ENCODE measurements around the gene ROPN1.

DNA sequence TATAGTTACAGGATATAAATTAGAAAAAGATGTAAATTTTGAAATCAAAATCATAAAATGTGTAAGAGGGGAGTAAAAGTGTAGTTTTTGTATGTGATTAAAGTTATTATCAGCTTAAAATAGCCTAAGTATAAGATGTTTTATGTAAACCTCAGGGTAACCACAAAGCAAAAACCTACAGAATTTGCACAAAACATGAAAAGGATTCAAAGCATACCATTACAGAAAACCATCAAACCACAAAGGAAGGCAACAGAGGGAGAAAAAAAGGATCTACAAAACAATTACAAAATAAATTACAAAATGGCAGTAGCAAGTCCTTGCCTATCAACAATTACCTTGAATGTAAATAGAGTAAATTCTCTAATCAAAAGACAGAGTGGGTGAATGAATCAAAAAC is 71.1 kb downstream of the ROPN1 start:
- TF ChIP-seq, protein P1, sequence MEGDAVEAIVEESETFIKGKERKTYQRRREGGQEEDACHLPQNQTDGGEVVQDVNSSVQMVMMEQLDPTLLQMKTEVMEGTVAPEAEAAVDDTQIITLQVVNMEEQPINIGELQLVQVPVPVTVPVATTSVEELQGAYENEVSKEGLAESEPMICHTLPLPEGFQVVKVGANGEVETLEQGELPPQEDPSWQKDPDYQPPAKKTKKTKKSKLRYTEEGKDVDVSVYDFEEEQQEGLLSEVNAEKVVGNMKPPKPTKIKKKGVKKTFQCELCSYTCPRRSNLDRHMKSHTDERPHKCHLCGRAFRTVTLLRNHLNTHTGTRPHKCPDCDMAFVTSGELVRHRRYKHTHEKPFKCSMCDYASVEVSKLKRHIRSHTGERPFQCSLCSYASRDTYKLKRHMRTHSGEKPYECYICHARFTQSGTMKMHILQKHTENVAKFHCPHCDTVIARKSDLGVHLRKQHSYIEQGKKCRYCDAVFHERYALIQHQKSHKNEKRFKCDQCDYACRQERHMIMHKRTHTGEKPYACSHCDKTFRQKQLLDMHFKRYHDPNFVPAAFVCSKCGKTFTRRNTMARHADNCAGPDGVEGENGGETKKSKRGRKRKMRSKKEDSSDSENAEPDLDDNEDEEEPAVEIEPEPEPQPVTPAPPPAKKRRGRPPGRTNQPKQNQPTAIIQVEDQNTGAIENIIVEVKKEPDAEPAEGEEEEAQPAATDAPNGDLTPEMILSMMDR (IDR thresholded peaks at IDR 0.05): no peak
- TF ChIP-seq EP300 (IDR thresholded peaks at IDR 0.05) (no peak), POLR2A (IDR thresholded peaks at IDR 0.05) (no peak)
